LHCN-M2 (cell line): ENCODE measurements around the gene GTF3C1. TPM values are rescaled to one million over a fixed set of nuclear protein-coding genes. Genes with fewer than 3 reads are reported as not detected.
"Not testable (repeated sequence)": the region's sequence is repeated elsewhere in the genome, so short reads cannot be mapped to it uniquely, and the experiment has no call there.

Source experiments
- DNase-seq: peaks from one replicate; pipeline ENCODE4 v3.0.0-alpha.2; 2012; ENCODE audit warnings: low read depth
- total RNA-seq: library from RNA; depleted of rRNA; stranded (reverse); fragments of >200 nt; gene quantifications from 2 replicates; pipeline ENCODE4 v1.2.3, GENCODE V29; 2014

GTF3C1 gene
- total RNA-seq, 1 experiment from 2014 or later, result 77.5 TPM

DNA sequence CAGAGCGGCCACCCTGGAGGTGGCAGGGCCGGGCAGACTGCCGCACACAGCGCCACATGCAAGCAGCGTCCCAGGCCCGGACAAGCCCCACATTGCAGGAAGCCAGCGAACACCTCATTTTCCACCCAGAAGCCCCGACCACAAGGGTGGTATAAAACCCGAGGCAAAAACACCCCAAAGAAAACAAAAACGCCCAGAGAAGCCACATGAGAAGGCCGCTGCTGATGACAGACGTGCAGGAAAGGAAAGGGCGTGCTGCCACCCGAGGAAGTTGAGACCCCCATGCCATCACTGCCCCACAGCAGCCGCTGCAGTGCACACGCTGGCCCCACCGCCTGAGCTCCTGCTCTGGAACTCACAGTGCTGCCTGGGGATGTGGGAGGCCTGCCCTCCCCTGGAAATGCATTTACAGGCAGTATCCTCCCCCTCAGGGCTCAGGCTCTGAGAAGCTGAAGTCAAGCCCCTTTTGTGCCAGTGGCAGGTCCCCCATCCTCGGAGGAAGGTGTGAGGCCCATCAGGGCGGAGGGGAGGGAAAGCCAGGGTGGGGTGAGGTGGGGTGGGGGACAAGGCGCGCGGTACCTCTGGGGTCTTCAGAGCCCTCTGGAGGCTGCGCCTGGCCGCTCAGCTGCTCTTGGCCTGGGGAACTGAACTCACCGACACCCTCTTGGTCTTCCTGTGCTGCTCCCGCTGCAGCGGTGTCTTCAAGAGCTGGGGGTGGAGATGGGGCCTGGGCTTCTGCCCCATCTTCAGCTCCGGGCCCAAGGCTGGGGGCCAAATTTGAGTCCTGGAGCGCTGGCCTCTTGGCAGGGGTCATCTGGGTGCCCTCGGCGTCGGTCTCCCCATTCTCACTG, 85.7 kb downstream of the GTF3C1 start:
- no peak for DNase-seq

DNA sequence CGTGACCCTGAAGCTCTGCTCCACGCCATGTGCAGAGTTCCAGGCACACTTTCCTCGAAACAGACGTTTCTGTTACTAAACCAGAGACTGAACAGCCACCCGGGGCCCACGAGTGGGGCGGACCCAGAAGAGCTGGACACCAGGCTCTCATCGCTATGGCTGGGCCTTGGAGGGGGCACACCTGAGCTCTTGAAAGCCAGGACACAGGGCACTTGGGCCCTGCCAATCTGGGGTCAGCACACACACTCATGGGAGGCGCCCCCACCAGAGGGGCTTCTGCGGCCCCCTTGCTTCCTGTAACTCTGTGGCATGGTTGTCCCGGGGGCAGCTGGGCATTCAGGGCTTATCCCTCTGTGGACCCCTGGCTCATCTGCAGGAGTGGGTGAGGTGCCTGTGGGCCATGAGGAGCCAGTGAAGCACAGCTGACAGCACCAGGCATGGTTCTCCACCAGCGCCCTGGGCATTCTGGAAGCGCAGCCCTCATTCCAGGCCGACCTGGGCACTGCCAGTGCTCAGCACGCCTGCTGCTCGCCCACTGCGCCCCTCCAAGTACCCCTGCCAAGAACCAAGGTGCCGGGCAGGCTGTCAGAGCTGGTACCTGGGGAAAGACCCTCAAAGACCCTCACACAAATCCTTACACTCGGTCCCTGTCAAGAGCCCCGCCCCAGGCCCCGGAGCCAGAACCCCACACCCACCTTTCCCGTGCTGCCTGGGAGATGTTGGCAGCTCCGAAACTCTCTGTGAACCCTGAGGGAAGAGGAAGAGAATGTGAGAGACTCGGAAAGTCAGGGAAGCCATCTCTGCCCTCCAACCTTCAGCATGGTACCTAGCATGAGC, 86.6 kb downstream of the GTF3C1 start:
- no peak for DNase-seq

DNA sequence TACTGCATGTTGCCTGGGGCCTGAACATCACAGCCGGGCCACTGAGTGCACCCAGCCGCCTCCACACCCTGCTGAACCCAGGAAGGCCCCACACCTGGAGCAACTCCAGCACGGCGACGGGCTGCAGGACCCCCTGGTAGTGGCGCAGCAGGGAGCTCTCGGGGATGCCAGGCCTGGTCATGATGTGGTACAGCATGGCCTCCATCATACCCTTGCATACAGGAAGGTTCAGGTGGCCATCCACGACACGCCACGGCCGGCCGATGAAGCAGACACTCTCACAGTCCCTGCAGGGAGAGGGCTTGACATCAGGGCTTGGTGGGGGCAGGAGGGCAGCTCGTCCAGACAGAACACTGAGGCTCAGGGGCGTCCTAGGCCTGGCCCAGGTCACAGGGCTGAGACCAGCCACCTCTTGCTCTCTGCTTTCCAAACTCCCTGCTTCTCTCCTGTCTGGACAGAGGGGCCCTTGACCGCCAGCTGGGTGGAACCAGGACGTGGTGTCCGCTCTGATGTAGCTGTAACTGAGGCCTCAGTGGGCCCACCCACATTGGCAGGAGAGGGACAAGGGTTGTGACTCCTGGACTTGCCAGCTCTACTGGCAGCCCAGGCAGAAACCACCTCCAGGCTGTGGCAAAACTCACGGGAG, 87.4 kb downstream of the GTF3C1 start:
- DNase-seq, result no peak

DNA sequence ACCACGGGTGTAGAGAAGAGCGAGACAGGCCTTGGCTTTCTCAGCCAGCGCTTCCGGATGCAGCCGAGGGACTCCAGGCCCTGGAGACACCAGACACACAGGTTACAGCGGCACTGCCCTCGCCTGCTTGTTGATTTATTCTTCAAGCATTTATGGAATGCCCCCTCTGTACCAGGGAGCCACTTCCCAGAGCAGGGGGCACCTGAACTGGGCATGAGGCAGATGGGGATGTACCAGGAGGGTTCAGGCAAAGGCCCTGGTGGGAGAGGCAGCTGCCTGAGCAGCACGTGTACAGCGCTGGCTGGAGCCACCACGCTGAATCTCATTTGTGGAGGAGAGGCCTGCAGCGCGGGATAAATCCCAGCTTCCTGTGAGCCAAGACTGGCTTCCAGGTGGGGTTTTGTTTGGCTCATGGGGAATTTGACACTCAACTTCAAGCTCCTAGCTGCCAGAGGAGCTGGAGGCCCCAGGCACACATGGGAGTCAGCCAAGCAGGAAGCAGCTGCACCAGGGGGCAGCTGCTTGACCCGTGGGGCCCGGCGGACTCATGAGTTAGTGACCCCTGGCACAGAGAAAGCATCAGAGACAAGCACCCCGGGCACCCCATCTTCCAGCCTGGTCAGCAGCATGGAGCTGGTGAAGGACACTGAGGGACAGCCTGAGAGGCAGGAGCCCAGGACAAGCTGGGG, 88.1 kb downstream of the GTF3C1 start:
- peak; percentile 83 for DNase-seq

DNA sequence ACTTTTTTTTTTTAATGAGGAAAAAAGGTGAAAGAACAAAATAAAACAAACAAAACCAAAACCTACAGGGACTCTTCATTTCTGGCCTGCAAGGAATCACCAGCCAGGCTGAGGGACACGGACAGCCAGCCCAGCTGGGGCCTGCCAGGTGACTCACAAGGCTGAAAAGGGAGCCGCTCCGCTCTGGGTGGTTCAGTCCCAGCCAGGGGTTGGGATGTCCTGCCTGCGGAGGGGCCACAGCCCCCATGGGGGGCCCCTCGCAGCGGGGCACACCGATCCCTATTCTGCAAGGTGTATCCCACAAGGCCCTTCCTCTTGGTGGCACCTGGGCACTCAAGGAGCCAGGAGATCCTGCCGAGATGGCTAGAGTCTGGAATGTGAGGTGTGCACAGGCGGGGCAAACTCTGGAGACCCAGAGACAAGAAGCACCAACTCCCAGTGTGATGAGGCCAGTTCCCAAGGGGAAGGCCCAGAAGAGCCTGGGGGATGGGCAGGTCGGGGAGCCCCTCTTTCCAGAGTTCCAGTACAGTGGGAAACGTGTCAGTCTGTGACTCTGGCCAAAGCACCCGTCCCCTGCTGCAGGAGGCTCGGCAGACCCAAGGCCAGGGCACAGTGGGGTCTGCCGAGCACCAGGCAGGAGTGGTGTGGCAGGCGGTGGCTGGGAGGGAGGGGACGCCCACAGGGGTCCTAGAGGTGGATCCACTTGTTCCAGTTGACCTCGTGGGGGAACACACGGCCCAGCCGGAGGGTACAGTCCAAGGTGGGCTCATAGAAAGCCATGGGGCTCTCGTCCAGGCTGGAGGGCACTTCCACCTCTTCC, 88.8 kb downstream of the GTF3C1 start:
- DNase-seq, result no peak

DNA sequence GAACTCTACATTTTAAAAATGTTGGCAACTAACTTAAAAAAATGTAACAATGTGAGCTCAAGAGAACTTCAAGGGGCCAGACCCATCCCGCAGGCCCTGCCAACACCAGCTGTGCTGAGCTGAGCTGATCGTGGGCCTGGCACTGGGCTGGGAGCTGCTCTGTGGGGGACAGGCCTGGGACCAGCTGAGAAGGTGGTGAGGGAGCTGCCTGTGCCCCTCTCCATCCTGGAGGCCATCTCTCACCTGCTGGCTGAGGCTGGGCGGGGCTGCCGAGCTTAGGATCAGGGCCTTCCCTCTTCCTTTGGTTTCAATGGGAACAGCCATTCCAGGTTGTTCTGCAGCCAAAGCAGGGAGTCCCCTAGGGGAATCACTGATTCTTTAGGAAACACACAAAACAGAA, 89.5 kb downstream of the GTF3C1 start:
- no peak for DNase-seq

DNA sequence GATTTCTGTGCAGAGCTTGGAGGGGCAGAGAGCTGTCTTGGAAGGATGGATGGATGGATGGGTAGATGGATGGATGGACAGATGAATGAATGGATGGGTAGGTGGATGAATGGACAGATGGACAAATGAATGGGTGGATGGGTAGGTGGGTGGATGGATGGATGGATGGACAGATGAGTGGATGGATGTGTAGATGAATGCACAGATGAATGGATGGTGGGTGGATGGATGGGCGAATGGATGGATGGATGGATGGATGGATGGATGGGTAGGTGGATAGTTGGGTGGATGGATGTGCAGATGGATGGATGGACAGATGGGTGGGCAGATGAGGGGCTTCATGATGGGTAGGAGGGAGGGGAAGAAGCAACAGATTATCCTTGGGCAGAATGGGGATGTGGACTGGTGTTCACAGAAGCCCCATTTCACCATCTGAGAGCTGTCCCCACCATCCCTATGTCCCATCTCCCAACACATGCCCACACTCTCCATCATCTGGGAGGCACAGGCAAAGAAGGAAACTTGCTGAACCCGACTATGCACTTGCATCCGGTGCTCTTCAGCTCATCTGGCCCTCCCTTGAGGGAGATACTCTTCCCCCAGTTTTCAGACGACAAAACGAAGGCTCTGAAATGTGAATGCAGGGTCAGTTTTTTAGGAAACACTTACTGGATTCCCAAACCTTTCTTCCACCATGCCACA, 90.6 kb downstream of the GTF3C1 start:
- no peak for DNase-seq

DNA sequence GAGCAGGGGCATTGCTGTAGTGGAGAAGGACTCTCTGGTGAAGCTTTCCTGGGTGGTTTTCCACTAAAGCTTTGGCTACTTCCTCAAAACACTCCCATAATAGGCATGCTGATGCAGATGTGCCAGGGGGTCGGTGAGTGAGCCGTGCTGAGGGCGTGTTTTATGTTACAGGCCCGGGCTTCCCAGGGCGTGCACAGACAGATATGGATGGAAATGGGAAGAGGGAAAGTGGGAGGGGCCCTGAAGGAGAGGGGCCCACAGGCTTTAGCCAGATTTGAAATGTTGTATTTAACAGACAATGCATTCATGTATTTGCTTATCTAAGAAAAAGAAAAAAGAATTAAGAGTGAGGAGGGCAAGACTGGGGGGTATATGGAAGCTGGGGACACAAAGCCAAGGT, 91.5 kb downstream of the GTF3C1 start:
- no peak for DNase-seq

DNA sequence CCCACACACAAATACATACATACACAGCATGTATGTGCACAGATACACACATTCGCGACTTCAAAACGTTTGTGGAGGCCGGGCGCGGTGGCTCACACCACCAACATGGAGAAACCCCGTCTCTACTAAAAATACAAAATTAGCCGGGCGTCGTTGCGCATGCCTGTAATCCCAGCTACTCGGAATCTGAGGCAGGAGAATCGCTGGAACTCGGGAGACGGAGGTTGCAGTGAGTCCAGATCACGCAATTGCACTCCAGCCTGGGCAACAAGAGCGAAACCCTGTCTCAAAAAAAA, 92.2 kb downstream of the GTF3C1 start:
- DNase-seq, result not testable (repeated sequence)

DNA sequence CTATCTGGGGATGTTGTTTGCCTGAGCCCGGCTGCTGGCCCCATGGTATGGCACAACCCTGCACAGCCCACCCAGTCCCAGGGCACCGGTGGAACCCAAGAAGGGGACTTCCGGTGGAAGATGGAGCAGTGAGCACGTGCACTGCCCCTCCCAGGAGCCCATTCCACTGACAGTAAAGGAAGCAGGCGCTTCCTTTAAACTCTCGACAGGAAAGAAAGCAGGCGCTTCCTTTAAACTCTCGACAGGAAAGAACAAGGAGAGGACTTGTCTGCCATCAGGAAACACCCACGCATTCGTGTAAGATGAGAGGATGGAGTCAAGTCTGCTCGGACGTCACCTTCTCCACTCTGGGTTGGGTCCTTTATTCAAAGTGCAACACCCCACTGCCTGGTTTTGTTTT, 94.0 kb downstream of the GTF3C1 start:
- DNase-seq, result no peak

DNA sequence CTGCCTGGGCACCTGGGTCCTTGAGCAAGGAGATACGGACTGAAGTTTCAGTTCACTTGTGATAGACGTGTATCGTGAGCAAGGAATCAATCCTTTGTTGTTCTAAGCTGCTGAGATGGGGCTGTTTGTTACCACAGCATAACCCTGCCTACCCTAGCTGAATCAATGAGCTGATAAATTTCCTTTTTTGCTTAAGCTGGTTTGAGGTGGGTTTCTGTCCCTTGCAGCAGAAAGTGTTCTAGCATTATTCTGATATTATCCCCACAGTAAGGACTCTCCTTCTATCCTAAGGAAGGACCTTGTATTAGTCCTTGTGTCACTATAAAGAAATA, 96.3 kb downstream of the GTF3C1 start:
- no peak for DNase-seq

DNA sequence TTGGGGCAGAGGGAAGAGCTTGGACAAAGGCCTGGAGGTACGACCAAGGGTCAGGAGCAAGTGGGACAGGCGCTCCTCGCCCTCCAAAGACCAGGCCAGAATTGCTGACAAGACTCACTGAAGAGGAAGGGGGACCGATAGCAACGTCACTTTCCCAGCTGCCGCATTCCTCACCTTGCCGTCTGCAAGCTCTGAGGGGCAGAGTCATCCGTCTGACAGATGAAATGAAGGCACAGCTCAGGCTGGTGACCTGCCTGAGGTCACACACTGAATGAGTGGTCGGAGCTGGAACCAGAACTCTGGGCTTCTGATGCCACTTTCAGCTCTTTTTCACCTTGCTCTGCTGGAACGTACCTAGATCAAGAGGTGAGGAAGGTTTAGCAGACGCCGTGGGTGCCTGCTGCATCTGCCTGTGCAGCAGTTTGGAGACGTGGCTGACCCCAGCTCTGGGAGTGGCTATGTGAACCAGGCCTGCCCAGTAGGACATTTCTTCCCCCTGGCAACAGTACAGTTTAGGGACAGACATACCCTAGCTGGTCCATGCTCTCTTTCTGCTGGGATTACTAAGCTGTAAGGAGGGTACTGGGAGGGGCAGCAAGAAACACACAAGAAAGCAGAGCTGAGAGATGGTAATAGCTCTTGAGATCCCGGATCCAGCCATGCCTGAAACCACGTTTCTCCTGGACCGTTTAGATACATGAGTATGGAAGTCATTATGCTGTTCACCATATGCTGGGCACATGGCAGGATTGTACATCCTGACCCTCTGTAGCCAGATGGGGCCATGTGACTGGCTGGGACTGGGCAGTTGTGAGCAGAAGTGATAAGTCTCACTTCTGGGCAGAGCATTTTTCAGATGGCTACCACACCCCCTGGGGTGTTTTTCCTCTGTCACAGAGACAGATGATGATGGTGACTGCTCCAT, 96.9 kb downstream of the GTF3C1 start:
- DNase-seq, result no peak

DNA sequence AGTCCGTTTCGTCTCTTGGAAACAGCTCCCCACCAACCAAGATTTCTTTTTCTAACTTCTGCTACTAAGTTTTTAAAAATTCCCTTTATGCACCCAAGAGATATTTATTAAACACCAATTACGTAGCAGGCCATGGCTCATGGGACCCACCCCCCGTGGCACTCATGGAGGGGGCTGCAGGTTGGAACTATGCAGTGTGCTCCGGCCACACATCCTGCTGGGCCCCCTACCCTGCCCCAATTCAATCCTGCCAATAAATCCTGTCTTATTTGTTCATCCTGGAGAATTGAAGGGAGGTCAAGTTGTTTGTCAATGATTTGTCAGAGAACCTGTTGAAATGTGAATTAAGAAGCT, 99.5 kb downstream of the GTF3C1 start:
- no peak for DNase-seq

DNA sequence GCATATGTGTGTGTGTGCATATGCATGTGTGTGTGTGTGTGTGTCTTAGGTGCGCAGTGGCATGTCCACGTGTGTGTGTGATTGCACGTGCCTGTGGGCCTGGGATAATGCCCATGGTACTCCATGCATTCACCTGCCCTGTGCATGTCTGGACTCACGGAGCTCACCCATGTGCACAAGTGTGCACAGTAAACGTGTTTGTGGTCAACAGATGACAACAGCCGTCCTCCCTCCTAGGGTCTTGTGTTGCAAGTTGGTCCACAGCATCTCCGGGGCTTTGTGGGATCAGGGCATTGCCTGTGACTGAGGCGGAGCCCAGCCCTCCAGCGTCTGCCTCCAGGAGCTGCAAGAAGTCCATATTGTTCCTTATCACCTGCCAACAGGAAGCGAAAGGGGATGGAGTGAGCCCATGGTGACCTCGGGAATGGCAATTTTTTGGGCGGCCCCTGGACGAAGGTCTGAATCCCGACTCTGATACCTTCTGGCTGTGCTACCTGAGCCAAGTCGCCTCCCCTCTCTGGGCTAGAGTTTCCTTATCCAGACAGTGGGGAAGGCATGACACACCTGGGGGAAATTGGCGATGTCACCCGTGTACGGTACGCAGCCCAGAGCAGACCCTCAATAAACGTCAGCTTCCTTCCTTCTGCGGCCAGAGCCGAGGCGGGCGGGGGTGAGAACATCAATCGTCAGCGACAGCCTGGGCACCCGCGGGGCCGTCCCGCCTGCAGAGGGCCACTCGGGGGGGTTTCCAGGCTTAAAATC, 100.1 kb downstream of the GTF3C1 start:
- DNase-seq, result no peak

DNA sequence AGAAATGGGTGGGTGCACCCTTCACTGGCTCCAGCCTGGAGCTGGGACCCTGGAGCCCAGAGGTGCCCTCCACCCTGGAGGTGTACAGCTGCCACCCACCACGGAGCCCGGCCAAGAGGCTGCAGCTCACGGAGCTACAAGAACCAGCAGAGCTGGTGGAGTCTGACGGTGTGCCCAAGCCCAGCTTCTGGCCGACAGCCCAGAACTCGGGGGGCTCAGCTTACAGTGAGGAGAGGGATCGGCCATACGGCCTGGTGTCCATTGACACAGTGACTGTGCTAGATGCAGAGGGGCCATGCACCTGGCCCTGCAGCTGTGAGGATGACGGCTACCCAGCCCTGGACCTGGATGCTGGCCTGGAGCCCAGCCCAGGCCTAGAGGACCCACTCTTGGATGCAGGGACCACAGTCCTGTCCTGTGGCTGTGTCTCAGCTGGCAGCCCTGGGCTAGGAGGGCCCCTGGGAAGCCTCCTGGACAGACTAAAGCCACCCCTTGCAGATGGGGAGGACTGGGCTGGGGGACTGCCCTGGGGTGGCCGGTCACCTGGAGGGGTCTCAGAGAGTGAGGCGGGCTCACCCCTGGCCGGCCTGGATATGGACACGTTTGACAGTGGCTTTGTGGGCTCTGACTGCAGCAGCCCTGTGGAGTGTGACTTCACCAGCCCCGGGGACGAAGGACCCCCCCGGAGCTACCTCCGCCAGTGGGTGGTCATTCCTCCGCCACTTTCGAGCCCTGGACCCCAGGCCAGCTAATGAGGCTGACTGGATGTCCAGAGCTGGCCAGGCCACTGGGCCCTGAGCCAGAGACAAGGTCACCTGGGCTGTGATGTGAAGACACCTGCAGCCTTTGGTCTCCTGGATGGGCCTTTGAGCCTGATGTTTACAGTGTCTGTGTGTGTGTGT, 100.9 kb downstream of the GTF3C1 start:
- no peak for DNase-seq

DNA sequence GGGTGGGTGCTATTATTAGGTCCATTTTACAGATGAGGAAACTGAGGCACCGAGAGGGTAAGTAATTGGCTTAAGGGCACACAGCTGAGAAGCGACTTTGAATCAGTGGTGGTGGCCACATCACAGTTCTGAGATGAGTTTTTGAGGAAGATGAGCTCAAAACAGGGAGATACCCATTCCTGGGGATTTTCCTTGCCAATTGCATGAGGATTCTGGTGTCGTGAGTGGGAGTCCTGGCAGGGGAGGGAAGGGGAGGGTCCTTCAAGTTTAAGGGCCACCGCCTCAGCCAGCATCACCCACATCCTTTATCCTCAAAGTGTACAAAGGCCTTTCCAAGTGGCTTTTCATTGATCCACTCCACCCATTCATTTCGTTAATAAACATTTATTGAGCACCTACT, 102.4 kb downstream of the GTF3C1 start:
- no peak for DNase-seq

DNA sequence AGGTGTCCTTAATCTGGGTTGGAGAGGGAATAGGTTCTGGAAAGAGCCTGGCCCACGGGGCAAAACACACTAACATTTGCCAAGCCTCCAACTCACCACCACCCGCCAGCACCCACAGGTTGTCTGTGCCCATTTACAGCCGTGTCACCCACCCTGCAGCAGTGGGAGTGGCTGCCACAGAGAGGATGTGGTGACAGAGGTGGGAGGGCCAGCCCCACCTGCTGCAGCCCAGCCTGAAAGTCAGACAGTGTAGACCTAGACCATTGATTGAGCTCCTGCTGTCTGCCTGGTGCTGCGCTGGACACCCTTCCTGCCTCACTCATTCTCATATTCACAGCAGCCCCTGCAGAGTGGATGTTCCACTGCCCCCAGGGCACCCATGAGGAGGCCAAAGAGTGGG, 103.0 kb downstream of the GTF3C1 start:
- no peak for DNase-seq
